ENCODE measurements around the gene EEPD1.

DNA sequence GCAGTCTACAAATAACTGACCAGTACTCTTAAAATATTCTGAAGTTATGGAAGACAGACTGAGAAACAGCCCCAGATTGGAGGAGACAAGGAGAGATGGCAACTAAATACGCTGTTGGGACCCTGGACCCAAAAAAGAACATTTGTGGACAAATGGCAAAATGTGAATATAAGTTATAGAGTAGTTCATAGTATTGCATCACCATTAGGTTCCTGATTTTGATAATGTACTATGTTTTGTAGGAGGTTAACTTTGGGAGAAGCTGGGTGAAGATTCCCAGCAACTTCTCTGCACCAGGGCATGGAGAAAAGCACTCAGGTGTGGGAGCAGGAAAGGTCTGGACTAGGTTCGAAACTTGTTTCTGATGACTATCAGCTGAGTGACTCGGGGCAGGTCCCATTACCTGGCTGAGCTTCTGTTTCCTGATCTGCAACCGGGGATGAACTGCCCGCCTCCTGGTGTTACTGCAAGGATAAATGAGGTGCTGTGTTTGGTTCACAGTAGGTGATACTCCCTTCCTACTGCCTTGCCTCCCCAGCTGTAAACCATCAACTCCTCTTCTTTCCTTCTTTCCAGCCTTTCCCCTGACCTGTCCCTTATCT lies 48.2 kb downstream of the EEPD1 start:
- TF ChIP-seq CTCF (IDR thresholded peaks at IDR 0.05) (no peak), POLR2AphosphoS5 (IDR thresholded peaks at IDR 0.05; ENCODE audit: low read depth, low read length) (no peak), TCF7L2 (IDR thresholded peaks at IDR 0.05; ENCODE audit: low read depth, low read length) (no peak), REST (IDR thresholded peaks at IDR 0.05; ENCODE audit: insufficient read depth in 1 of 2, low read depth in 2 of 2, low read length in 1 of 2) (no peak)

Data from Panc1 (cell line).